DOHH2 (cell line): ENCODE data around the gene PROSER1.

Experiments
- CTCF ChIP-seq: fragments of 200-600 bp; sonication (generic); IDR thresholded peaks from one replicate; pipeline ENCODE4 v1.5.1; 2014; ENCODE audit warnings: antibody characterized with exemption, mild to moderate bottlenecking, low read depth, low read length; ENCODE audit not compliant: poor library complexity, severe bottlenecking
- EZH2phosphoT487 ChIP-seq: fragments of 200-600 bp; sonication (generic); IDR thresholded peaks from 2 replicates; pipeline ENCODE4 v1.6.1; 2017; ENCODE audit warnings: borderline replicate concordance, mild to moderate bottlenecking, antibody characterized with exemption, low read length, moderate library complexity, mixed read lengths

- TF ChIP-seq CTCF = no peak
- no peak for TF ChIP-seq EZH2phosphoT487
Observed at GRCh38 chr13:39035204-39035603, 2.7 kb downstream of the PROSER1 start.
